ENCODE measurements around the gene GPR18.

DNA sequence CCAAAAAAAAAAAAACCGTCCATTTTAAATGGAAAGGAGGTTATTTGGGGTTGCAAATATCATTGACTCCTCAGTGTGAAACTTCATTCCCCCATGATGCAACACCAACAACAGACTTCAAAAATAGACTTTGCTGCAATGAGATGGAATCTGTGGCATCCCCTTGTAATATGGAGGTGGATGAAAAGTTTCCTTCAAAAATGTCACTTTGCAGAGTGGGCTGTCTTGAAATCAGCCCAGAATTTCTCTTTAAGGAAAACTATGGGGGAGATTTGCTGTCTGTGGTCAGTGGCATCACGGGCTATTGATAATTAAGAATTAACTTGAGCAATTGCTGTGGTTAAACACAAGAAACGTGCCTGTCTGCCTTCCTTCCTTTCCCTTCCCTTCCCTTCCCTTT is 1.5 kb downstream of the GPR18 start:
- TF ChIP-seq, protein P1, sequence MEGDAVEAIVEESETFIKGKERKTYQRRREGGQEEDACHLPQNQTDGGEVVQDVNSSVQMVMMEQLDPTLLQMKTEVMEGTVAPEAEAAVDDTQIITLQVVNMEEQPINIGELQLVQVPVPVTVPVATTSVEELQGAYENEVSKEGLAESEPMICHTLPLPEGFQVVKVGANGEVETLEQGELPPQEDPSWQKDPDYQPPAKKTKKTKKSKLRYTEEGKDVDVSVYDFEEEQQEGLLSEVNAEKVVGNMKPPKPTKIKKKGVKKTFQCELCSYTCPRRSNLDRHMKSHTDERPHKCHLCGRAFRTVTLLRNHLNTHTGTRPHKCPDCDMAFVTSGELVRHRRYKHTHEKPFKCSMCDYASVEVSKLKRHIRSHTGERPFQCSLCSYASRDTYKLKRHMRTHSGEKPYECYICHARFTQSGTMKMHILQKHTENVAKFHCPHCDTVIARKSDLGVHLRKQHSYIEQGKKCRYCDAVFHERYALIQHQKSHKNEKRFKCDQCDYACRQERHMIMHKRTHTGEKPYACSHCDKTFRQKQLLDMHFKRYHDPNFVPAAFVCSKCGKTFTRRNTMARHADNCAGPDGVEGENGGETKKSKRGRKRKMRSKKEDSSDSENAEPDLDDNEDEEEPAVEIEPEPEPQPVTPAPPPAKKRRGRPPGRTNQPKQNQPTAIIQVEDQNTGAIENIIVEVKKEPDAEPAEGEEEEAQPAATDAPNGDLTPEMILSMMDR (conservative IDR thresholded peaks at IDR 0.05; ENCODE audit: low read depth, low read length) = no peak
- TF ChIP-seq BHLHE40 (IDR thresholded peaks at IDR 0.05; ENCODE audit: low read depth, low read length) (no peak), POLR2A (IDR thresholded peaks at IDR 0.05; ENCODE audit: low read depth, low read length) (no peak)

Measured in IMR-90 (cell line).